HepG2 (cell line): ENCODE data around the gene PPM1E. TPM values are rescaled to one million over a fixed set of nuclear protein-coding genes. Genes with fewer than 3 reads are reported as not detected.
A peak's percentile ranks its signal among the peaks of the same experiment; 100 is the strongest.

ENCODE experiments used
- ATAC-seq: fragments of 200-7000 bp; cut with Tn5 transposase; 3 replicates; pipeline ENCODE4 v1.9.1; 2020; ENCODE audit warnings: mild to moderate bottlenecking, moderate library complexity
- BruUV-seq: library from RNA; stranded (reverse); fragments of 400-500 nt; replicated peaks from 2 replicates; lab custom pipeline; 2021; lab: Mats Ljungman, UMichigan
- CTCF ChIA-PET: fragments of 300-600 bp; formaldehyde crosslinking; extraction: SDS; loops from one replicate; lab custom pipeline; 2021; ENCODE audit warnings: low total read pairs, inconsistent platforms, low intra/inter-chr PET ratio; lab: Yijun Ruan, JAX
- POLR2A ChIA-PET: fragments of 350-600 bp; sonication (Branson Sonifier 250); formaldehyde crosslinking; loops from one replicate; lab custom pipeline; 2020; ENCODE audit warnings: antibody characterized with exemption, inconsistent platforms; lab: Yijun Ruan, JAX
- DNase-seq: peaks from one replicate; pipeline ENCODE4 v3.0.0-alpha.2; 2015; ENCODE audit warnings: low spot score
- FAIRE-seq: peaks from 3 replicates; lab custom pipeline; 2011; peaks lifted over from hg19 to GRCh38; lab: Jason Lieb, UNC
- H2AFZ ChIP-seq: one replicate; pipeline ENCODE4 v1.6.1; 2011; ENCODE audit warnings: low read length, inconsistent platforms
- H3K27ac ChIP-seq: fragments of 300-600 bp; 3 replicates; pipeline ENCODE4 v1.8.0; 2011; ENCODE audit warnings: mixed run types, mild to moderate bottlenecking, mixed read lengths, low read length, inconsistent platforms; ENCODE audit not compliant: insufficient read depth; ENCODE audit errors: extremely low read length
- H3K27me3 ChIP-seq, 2 experiments: fragments of 200-600 bp in 1 of 2; 2 replicates in 1 of 2; 3 replicates in 1 of 2; pipeline versions ENCODE4 v1.6.0 to v1.8.0; 2011; ENCODE audit warnings: low read length in 2 of 2, mild to moderate bottlenecking in 2 of 2, moderate library complexity in 2 of 2, inconsistent platforms in 1 of 2; ENCODE audit not compliant: insufficient read depth in 2 of 2, control insufficient read depth in 1 of 2
- H3K36me3 ChIP-seq, 2 experiments: fragments of 200-600 bp in 1 of 2; replicated peaks in 1 of 2; 2 replicates in 1 of 2; 3 replicates in 1 of 2; pipeline versions ENCODE4 v1.5.1 to v1.8.0; 2011; ENCODE audit warnings: low read length in 2 of 2, inconsistent platforms in 1 of 2; ENCODE audit not compliant: insufficient read depth in 2 of 2, control insufficient read depth in 1 of 2
- H3K4me1 ChIP-seq: 2 replicates; pipeline ENCODE4 v1.5.1; 2012; ENCODE audit warnings: low read length, inconsistent platforms; ENCODE audit not compliant: insufficient read depth
- H3K4me2 ChIP-seq: 2 replicates; pipeline ENCODE4 v1.6.0; 2011; ENCODE audit warnings: low read depth, low read length, inconsistent platforms
- H3K4me3 ChIP-seq, 3 experiments: fragments of 200-600 bp in 1 of 3; sonication (generic), shearing (Covaris generic) in 1 of 3; replicated peaks in 1 of 3; 2 replicates each; pipeline ENCODE4 v1.5.1; 2011 to 2016; ENCODE audit warnings: low read length in 3 of 3, inconsistent platforms in 2 of 3, low read depth in 2 of 3, mild to moderate bottlenecking in 2 of 3, control low read depth in 1 of 3, mixed read lengths in 1 of 3; ENCODE audit not compliant: insufficient read depth in 1 of 3
- H3K79me2 ChIP-seq: one replicate; pipeline ENCODE4 v1.6.1; 2011; ENCODE audit warnings: low read length, inconsistent platforms; ENCODE audit not compliant: insufficient read depth
- H3K9ac ChIP-seq: 2 replicates; pipeline ENCODE4 v1.6.0; 2011; ENCODE audit warnings: mild to moderate bottlenecking, low read depth, low read length, inconsistent platforms; ENCODE audit not compliant: insufficient read depth
- H3K9me3 ChIP-seq: 2 replicates; pipeline ENCODE4 v1.5.1; 2012; ENCODE audit warnings: mild to moderate bottlenecking, low read length
- H4K20me1 ChIP-seq: 2 replicates; pipeline ENCODE4 v1.6.0; 2011; ENCODE audit warnings: inconsistent platforms, mild to moderate bottlenecking, low read length, moderate library complexity; ENCODE audit not compliant: insufficient read depth
- DRAP1 ChIP-seq: IDR thresholded peaks from 2 replicates; pipeline ENCODE4 v1.6.1; 2016; ENCODE audit warnings: missing genetic modification reagents, missing compliant biosample characterization
- HMGXB3 ChIP-seq: sonication (generic); formaldehyde crosslinking; IDR thresholded peaks from 2 replicates; pipeline ENCODE4 v1.4.0; 2020; ENCODE audit warnings: missing genetic modification reagents, borderline replicate concordance
- MBNL3 ChIP-seq: fragments of 250-450 bp; sonication (Bioruptor Pico); conservative IDR thresholded peaks from 2 replicates; pipeline ENCODE4 v1.8.0; 2022; ENCODE audit warnings: mild to moderate bottlenecking, inconsistent platforms
- NR2F1 ChIP-seq, 2 experiments: fragments of 450-650 bp in 1 of 2; formaldehyde crosslinking in 1 of 2; IDR thresholded peaks; 2 replicates each; pipeline versions ENCODE4 v1.5.0 to v1.6.1; 2016 to 2020; ENCODE audit warnings: mild to moderate bottlenecking in 1 of 2, missing compliant biosample characterization in 1 of 2, missing genetic modification reagents in 1 of 2, moderate library complexity in 1 of 2
- PBX3 ChIP-seq: sonication (generic); formaldehyde crosslinking; IDR thresholded peaks from 2 replicates; pipeline ENCODE4 v1.8.1; 2023; ENCODE audit warnings: missing genetic modification reagents, inconsistent platforms, borderline replicate concordance
- PPARG ChIP-seq: conservative IDR thresholded peaks from 2 replicates; pipeline ENCODE4 v1.6.1; 2016; ENCODE audit warnings: missing biosample characterization, missing genetic modification reagents
- ZMAT5 ChIP-seq: sonication (generic); formaldehyde crosslinking; IDR thresholded peaks from 2 replicates; pipeline ENCODE4 v1.5.0; 2020; ENCODE audit warnings: mild to moderate bottlenecking, low read depth, missing genetic modification reagents, borderline replicate concordance
- ZNF788 ChIP-seq: sonication (generic); formaldehyde crosslinking; IDR thresholded peaks from 2 replicates; pipeline ENCODE4 v1.5.0; 2020; ENCODE audit warnings: mild to moderate bottlenecking, missing genetic modification reagents, borderline replicate concordance
- WGBS: methylation state at CpG from one replicate; pipeline ENCODE4 v1.1.6; 2017; ENCODE audit warnings: low lambda C conversion rate; 5-methylcytosine and 5-hydroxymethylcytosine counted together
- in situ Hi-C: cut with HindIII; loops from 2 replicates; pipeline ENCODE4 v1.10.0; 2017; ENCODE audit warnings: low pct_unique_long_range_greater_than_20kb; ENCODE audit not compliant: extremely low pct_ligation_motif_present
- intact Hi-C: fragments of 100-400 bp; cut with micrococcal nuclease; formaldehyde crosslinking; loops from one replicate; pipeline ENCODE4 v1.10.0; 2022; ENCODE audit not compliant: unreplicated experiment
- polyA plus RNA-seq, 8 experiments: library from polyadenylated mRNA; depleted of rRNA in 3 of 8; stranded (reverse) in 7 of 8; unstranded in 1 of 8; fragments of >200 nt; fragmentation: Illumina TruSeq in 4 of 8; extraction: Trizol in 4 of 8; gene quantifications; 2 replicates each; pipeline versions ENCODE4 v1.2.1 to v1.2.3, GENCODE V29; 2011 to 2016; ENCODE audit warnings: low read depth in 4 of 8, missing spikeins in 1 of 8, mixed read lengths in 1 of 8; ENCODE audit not compliant: insufficient read depth in 1 of 8
- total RNA-seq, 5 experiments: library from RNA; depleted of rRNA; stranded (reverse); fragments of >200 nt; fragmentation: Illumina TruSeq; extraction: Trizol; gene quantifications; 2 replicates each; pipeline ENCODE4 v1.2.3, GENCODE V29; 2016; ENCODE audit warnings: low read depth in 1 of 5

Gene PPM1E
- total and polyA plus RNA-seq, 2 of the 13 experiments (the other 11 are each of a cell fraction or from before 2014, with no cell fraction given), result 0.15 TPM; not detected in 1

- TF ChIP-seq HMGXB3 (CRISPR knock-in tag), result no peak
- TF ChIP-seq NR2F1 (CRISPR knock-in tag; IDR thresholded peaks at IDR 0.05), result no peak
- no peak for TF ChIP-seq PPARG (CRISPR knock-in tag)
- TF ChIP-seq MBNL3 (CRISPR knock-in tag), result no peak
- TF ChIP-seq, all 625 proteins: peak for 0
Observed at GRCh38 chr17:58753026-58753425, 2.6 kb upstream of the PPM1E start (continued).

- peak overlapping the region; percentile 92 for H3K4me2 ChIP-seq
Observed at GRCh38 chr17:58755269-58755576, 431 bp upstream of the PPM1E start.

More at GRCh38 chr17:58755269-58755576, 431 bp upstream of the PPM1E start:
- CTCF ChIA-PET, result no interaction called here
- ATAC-seq (peak; percentile 19), DNase-seq (no peak), FAIRE-seq (no peak)
- Histone ChIP-seq H3K4me3 (peak overlapping the region in 1 of 3 experiments; percentile 83; a peak in 1 of 6 replicates), H4K20me1 (0 out of 2 replicates have a peak, but pooled peaks cover 2% of the 10 kb centered on the region), H3K9me3 (no peaks in the 10 kb centered on the region), H3K27ac (no peak overlapping the region), H3K4me1 (peaks cover 10% of the 10 kb centered on the region), H2AFZ (no peak overlapping the region), H3K9ac (no peak overlapping the region), H3K79me2 (no peaks in the 10 kb centered on the region), H3K36me3 (no peaks in the 10 kb centered on the region), H3K27me3 (peaks cover 2 to 41% of the 10 kb centered on the region in 2 experiments; a peak in 4 of 5 replicates)
- TF ChIP-seq DRAP1 (CRISPR knock-in tag), result 0 out of 2 replicates have a peak, but pooled peaks have one; percentile 13
- no peak for TF ChIP-seq PBX3 (CRISPR knock-in tag)
- no peak for TF ChIP-seq ZMAT5
- no peak for TF ChIP-seq ZNF788 (CRISPR knock-in tag)
- 30% methylated on average over 2 of the region's 2 CpGs for whole genome bisulfite sequencing
- POLR2A ChIA-PET, result no interaction called here
- intact Hi-C loops, result no loop called here
- in situ Hi-C loops, result no loop called here
- no TSS peak for BruUV-seq
